HepG2 (cell line): ENCODE results near the gene COPS3. TPM values are rescaled to one million over a fixed set of nuclear protein-coding genes. Genes with fewer than 3 reads are reported as not detected.

Experiments
- ARNT ChIP-seq: fragments of 450-650 bp; IDR thresholded peaks from 2 replicates; pipeline ENCODE4 v1.6.1; 2017
- ARNTL ChIP-seq: sonication (generic); formaldehyde crosslinking; IDR thresholded peaks from 2 replicates; pipeline ENCODE4 v1.4.0; 2020; ENCODE audit warnings: mild to moderate bottlenecking, missing genetic modification reagents
- BRD4 ChIP-seq: sonication (generic); formaldehyde crosslinking; IDR thresholded peaks from 2 replicates; pipeline ENCODE4 v1.4.0; 2020; ENCODE audit warnings: missing genetic modification reagents
- CHD4 ChIP-seq: fragments of 200-600 bp; sonication (generic); IDR thresholded peaks from 2 replicates; pipeline ENCODE4 v1.7.0; 2017; ENCODE audit warnings: mild to moderate bottlenecking, low read length, borderline replicate concordance
- HDAC1 ChIP-seq: sonication (generic); formaldehyde crosslinking; IDR thresholded peaks from 2 replicates; pipeline ENCODE4 v1.5.1; 2020; ENCODE audit warnings: mild to moderate bottlenecking, missing genetic modification reagents
- KAT2B ChIP-seq: fragments of 150-350 bp; IDR thresholded peaks from 2 replicates; pipeline ENCODE4 v1.6.1; 2014; ENCODE audit warnings: low read depth, low read length, borderline replicate concordance
- MTF2 ChIP-seq: sonication (generic); formaldehyde crosslinking; IDR thresholded peaks from 2 replicates; pipeline ENCODE4 v1.5.0; 2020; ENCODE audit warnings: missing genetic modification reagents, borderline replicate concordance
- THYN1 ChIP-seq: sonication (generic); formaldehyde crosslinking; IDR thresholded peaks from 2 replicates; pipeline ENCODE4 v1.8.1; 2023; ENCODE audit warnings: low read depth, mild to moderate bottlenecking, moderate library complexity, missing genetic modification reagents, borderline replicate concordance
- ZBTB33 ChIP-seq: sonication (generic); formaldehyde crosslinking; IDR thresholded peaks from 2 replicates; pipeline ENCODE4 v1.4.0; 2020; ENCODE audit warnings: missing genetic modification reagents
- ZNF225 ChIP-seq: sonication (generic); formaldehyde crosslinking; IDR thresholded peaks from 2 replicates; pipeline ENCODE4 v1.4.0; 2020; ENCODE audit warnings: mild to moderate bottlenecking, missing genetic modification reagents
- ZNF282 ChIP-seq: fragments of 450-650 bp; IDR thresholded peaks from 2 replicates; pipeline ENCODE4 v1.6.1; 2018; ENCODE audit not compliant: partially characterized antibody
- ZNF468 ChIP-seq: sonication (generic); formaldehyde crosslinking; IDR thresholded peaks from 2 replicates; pipeline ENCODE4 v1.8.0; 2022; ENCODE audit warnings: mild to moderate bottlenecking, moderate library complexity, missing genetic modification reagents
- ZNF543 ChIP-seq: sonication (generic); formaldehyde crosslinking; IDR thresholded peaks from 2 replicates; pipeline ENCODE4 v1.4.0; 2020; ENCODE audit warnings: mild to moderate bottlenecking, missing genetic modification reagents
- ZNF563 ChIP-seq: sonication (generic); formaldehyde crosslinking; IDR thresholded peaks from 2 replicates; pipeline ENCODE4 v1.8.0; 2022; ENCODE audit warnings: mild to moderate bottlenecking, moderate library complexity, missing genetic modification reagents
- ZNF605 ChIP-seq: sonication (generic); formaldehyde crosslinking; IDR thresholded peaks from 2 replicates; pipeline ENCODE4 v1.8.0; 2022; ENCODE audit warnings: mild to moderate bottlenecking, missing genetic modification reagents
- polyA plus RNA-seq, 8 experiments: library from polyadenylated mRNA; depleted of rRNA in 3 of 8; stranded (reverse) in 7 of 8; unstranded in 1 of 8; fragments of >200 nt; fragmentation: Illumina TruSeq in 4 of 8; extraction: Trizol in 4 of 8; gene quantifications; 2 replicates each; pipeline versions ENCODE4 v1.2.1 to v1.2.3, GENCODE V29; 2011 to 2016; ENCODE audit warnings: low read depth in 4 of 8, missing spikeins in 1 of 8, mixed read lengths in 1 of 8; ENCODE audit not compliant: insufficient read depth in 1 of 8
- total RNA-seq, 5 experiments: library from RNA; depleted of rRNA; stranded (reverse); fragments of >200 nt; fragmentation: Illumina TruSeq; extraction: Trizol; gene quantifications; 2 replicates each; pipeline ENCODE4 v1.2.3, GENCODE V29; 2016; ENCODE audit warnings: low read depth in 1 of 5
- TF ChIP-seq, protein P1 (sequence below): sonication (generic); formaldehyde crosslinking; IDR thresholded peaks from 2 replicates; pipeline ENCODE4 v1.4.0; 2020; ENCODE audit warnings: missing genetic modification reagents
- TF ChIP-seq, protein P2 (sequence below): sonication (generic); formaldehyde crosslinking; IDR thresholded peaks from 2 replicates; pipeline ENCODE4 v1.9.0; 2021; ENCODE audit warnings: missing genetic modification reagents, borderline replicate concordance
- TF ChIP-seq, protein P3 (sequence below): fragments of 450-650 bp; IDR thresholded peaks from 2 replicates; pipeline ENCODE4 v1.6.1; 2017; ENCODE audit warnings: mild to moderate bottlenecking

COPS3 gene
- total and polyA plus RNA-seq, 2 of the 13 experiments (the other 11 are each of a cell fraction or from before 2014, with no cell fraction given): 46.3 to 103 TPM

DNA sequence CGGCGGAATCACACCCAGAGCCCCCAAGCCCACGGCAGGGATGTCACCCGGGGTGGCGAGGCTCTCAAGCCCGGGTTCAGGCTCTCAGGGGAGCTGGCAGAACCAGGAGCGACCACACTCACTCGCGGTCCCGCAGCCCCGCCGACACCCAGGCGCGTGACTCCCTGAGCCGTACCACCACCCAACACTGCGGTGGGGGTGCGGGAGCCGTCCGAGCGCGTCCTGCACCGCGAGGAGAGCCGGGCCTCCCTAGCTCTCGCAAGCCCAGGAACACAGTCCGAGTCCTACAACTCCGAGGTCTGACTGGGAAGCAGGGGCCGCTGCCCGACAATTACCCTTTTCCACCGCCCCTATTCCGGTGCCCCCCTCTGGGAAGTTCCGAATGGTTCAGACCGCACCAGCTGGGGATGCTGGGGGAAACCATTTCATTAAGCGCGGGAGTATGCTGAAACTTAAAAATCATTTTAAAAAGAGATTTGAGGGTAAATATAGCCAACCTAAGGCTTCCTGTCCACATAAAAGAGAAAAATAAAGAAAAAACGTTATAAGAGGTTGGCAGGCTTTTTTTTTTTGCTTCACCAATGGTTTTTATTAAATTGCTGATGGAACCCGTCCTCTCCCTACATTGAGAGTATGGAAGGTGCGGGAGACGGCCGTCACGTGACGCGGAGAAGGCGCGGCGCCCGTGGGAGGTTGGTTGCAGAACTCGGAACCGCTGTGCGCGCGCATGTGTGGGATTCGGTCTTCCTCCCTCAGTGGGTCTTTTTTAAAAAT lies 43.8 kb downstream of the COPS3 start, which contains the start of gene FLCN (continued):
- TF ChIP-seq, protein P1, sequence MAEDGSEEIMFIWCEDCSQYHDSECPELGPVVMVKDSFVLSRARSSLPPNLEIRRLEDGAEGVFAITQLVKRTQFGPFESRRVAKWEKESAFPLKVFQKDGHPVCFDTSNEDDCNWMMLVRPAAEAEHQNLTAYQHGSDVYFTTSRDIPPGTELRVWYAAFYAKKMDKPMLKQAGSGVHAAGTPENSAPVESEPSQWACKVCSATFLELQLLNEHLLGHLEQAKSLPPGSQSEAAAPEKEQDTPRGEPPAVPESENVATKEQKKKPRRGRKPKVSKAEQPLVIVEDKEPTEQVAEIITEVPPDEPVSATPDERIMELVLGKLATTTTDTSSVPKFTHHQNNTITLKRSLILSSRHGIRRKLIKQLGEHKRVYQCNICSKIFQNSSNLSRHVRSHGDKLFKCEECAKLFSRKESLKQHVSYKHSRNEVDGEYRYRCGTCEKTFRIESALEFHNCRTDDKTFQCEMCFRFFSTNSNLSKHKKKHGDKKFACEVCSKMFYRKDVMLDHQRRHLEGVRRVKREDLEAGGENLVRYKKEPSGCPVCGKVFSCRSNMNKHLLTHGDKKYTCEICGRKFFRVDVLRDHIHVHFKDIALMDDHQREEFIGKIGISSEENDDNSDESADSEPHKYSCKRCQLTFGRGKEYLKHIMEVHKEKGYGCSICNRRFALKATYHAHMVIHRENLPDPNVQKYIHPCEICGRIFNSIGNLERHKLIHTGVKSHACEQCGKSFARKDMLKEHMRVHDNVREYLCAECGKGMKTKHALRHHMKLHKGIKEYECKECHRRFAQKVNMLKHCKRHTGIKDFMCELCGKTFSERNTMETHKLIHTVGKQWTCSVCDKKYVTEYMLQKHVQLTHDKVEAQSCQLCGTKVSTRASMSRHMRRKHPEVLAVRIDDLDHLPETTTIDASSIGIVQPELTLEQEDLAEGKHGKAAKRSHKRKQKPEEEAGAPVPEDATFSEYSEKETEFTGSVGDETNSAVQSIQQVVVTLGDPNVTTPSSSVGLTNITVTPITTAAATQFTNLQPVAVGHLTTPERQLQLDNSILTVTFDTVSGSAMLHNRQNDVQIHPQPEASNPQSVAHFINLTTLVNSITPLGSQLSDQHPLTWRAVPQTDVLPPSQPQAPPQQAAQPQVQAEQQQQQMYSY (CRISPR knock-in tag): no peak
- TF ChIP-seq ZNF282: no peak
- no peak for TF ChIP-seq CHD4
- peak; percentile 20; the same call in 1 of the 2 replicates for TF ChIP-seq MTF2 (CRISPR knock-in tag)
- no peak for TF ChIP-seq ZBTB33 (CRISPR knock-in tag)
- TF ChIP-seq ZNF543 (CRISPR knock-in tag): peak; percentile 63
- no peak for TF ChIP-seq ZNF468 (CRISPR knock-in tag)
- peak; percentile 39 for TF ChIP-seq HDAC1 (CRISPR knock-in tag)
- peak; percentile 95 for TF ChIP-seq ARNTL
- no peak for TF ChIP-seq BRD4 (CRISPR knock-in tag)
- TF ChIP-seq, protein P2, sequence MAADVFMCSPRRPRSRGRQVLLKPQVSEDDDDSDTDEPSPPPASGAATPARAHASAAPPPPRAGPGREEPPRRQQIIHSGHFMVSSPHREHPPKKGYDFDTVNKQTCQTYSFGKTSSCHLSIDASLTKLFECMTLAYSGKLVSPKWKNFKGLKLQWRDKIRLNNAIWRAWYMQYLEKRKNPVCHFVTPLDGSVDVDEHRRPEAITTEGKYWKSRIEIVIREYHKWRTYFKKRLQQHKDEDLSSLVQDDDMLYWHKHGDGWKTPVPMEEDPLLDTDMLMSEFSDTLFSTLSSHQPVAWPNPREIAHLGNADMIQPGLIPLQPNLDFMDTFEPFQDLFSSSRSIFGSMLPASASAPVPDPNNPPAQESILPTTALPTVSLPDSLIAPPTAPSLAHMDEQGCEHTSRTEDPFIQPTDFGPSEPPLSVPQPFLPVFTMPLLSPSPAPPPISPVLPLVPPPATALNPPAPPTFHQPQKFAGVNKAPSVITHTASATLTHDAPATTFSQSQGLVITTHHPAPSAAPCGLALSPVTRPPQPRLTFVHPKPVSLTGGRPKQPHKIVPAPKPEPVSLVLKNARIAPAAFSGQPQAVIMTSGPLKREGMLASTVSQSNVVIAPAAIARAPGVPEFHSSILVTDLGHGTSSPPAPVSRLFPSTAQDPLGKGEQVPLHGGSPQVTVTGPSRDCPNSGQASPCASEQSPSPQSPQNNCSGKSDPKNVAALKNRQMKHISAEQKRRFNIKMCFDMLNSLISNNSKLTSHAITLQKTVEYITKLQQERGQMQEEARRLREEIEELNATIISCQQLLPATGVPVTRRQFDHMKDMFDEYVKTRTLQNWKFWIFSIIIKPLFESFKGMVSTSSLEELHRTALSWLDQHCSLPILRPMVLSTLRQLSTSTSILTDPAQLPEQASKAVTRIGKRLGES (CRISPR knock-in tag): no peak
- no peak for TF ChIP-seq ARNT
- peak; percentile 74 for TF ChIP-seq ZNF605 (CRISPR knock-in tag)
- TF ChIP-seq THYN1 (CRISPR knock-in tag): no peak
- TF ChIP-seq ZNF225 (CRISPR knock-in tag): no peak
- TF ChIP-seq, protein P3, sequence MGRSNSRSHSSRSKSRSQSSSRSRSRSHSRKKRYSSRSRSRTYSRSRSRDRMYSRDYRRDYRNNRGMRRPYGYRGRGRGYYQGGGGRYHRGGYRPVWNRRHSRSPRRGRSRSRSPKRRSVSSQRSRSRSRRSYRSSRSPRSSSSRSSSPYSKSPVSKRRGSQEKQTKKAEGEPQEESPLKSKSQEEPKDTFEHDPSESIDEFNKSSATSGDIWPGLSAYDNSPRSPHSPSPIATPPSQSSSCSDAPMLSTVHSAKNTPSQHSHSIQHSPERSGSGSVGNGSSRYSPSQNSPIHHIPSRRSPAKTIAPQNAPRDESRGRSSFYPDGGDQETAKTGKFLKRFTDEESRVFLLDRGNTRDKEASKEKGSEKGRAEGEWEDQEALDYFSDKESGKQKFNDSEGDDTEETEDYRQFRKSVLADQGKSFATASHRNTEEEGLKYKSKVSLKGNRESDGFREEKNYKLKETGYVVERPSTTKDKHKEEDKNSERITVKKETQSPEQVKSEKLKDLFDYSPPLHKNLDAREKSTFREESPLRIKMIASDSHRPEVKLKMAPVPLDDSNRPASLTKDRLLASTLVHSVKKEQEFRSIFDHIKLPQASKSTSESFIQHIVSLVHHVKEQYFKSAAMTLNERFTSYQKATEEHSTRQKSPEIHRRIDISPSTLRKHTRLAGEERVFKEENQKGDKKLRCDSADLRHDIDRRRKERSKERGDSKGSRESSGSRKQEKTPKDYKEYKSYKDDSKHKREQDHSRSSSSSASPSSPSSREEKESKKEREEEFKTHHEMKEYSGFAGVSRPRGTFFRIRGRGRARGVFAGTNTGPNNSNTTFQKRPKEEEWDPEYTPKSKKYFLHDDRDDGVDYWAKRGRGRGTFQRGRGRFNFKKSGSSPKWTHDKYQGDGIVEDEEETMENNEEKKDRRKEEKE: no peak
- 0 out of 2 replicates have a peak, but pooled peaks have one; percentile 28 for TF ChIP-seq ZNF563 (CRISPR knock-in tag)
- no peak for TF ChIP-seq KAT2B
